HG02981 (cell line): ENCODE results near the gene WDFY2.

ENCODE experiments used
- ATAC-seq: cut with Tn5 transposase; IDR thresholded peaks from one replicate; pipeline ENCODE4 v1.9.1; 2021; ENCODE audit warnings: mild to moderate bottlenecking, moderate library complexity; ENCODE audit not compliant: unreplicated experiment

Gene WDFY2

DNA sequence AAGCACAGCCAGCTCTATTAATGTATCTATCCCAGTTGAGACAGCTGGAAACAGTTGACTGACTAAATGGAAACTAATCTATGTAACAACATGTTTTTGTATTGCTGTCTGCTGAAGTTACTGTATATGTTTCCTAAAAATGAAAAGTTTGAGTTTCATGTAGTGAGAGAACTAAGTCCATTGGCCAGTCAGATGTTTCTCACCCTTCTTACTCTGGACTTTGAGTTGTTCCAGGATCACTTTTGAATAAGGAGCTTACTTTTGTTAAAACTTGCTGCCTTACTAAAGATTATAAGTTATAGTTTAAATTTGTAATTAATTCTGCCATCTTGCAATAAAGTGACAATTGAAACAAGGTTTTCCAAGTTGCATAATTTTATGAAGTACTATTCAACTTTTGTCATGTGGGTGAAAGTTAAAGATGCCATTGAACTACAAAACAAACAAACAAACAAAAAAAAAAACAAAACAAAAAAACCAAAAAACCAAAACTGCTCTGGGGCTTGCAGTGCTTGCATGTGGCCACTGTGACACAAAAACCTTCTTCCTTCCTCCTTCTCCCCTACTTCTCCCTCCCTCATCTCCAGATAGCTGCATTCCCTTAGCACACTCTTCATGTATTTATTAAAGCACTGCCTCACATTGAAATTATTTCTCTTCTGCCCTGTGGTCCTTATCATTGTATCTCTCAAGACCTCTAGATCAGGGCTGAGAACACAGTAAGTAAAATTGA is 15.3 kb downstream of the WDFY2 start:
- no peak for ATAC-seq

DNA sequence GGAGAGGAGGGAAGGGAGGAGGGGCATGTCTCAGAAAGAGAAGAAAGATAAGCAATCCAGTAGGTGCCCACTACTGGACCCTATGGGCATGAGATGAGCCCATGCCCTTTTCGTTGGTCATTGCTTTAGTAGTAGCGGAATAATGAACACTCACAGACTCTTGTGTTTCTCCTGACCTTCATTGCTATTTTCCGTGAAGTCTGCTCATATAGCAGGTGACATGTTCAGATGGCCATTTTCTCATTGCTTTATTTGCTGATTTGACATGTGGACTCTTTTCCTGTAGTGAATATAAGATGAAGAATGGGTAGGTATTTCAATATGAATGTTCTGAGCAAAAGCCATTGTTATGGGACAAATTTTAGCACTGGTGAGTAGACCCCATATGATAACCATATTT is 16.4 kb downstream of the WDFY2 start:
- ATAC-seq = no peak

DNA sequence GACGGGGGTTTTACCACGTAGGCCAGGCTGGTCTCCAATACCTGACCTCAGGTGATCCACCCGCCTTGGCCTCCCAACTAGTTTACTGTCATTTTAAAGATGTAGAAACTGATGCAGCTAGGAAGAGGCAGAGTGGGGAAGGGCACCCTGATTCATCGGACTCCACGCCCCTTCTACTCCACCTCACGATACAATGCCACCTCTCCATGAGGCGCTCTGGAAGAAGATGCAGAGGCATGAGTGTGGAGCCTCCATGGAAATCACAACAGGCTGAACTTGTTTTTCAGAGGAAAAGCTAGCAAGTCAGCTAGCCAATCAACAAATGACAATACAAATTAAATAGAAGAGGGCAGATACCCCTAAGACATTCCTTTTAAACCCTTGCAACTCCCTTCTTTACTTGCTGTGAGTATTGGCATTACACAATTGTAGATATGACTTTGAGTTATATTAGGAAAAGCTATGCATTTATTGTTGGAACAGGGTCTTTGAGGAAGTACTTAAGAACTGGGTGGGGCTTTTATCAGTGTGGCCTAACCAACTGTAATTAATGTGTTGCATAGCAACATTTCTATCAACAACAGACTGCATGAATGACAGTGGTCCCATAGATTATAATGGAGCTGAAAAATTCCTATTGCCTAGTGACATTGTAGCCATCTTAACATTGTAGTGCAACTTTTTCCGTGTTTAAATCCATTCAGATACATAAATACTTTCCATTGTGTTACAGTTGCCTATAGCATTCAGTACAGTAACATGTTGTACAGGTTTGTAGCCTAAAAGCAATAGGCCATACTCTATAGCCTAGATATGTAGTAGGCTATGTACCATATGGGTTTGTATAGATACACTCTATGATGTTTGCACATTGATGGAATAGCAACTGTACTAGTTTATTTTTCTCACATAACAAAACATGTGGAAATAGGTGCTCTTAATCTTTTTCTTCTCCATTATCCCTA is 17.6 kb downstream of the WDFY2 start:
- no peak for ATAC-seq

DNA sequence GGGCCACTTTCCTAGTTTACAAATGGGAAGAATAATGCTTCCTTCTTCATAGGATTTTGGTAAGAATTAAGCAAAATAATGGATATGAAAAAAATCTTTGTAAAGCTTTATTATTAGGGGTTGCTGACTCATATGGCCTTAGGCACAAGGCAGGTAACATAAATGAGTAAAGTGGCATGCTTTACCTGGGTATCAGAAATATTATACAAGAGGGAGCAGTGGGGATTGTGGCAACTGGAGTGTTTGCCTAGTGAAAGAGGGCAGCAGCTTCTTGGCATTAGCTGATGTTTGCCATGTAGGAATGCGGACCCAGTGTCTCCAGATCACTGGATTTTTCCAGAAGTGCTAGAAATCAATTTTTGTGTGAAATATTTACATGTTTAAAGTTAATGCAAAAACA is 19.5 kb downstream of the WDFY2 start:
- ATAC-seq = no peak

DNA sequence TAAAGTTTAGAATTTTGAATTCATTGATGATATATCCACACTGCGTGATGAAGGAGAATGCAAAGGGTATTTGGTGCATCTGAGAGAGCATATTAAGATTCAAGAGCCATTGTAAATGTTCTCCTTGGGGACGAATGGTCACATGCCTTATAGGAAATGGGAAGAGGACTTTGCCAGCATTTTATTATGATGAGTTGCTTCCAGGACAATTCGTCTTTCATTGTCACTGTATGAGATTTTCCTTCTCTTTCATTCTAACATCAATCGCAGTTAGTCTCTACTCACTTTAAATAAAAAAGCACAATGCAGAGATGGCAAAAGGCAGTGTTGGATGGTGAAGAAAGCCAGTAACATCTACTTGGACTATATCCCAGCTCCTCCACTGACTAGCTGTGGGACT is 21.4 kb downstream of the WDFY2 start:
- ATAC-seq = no peak

DNA sequence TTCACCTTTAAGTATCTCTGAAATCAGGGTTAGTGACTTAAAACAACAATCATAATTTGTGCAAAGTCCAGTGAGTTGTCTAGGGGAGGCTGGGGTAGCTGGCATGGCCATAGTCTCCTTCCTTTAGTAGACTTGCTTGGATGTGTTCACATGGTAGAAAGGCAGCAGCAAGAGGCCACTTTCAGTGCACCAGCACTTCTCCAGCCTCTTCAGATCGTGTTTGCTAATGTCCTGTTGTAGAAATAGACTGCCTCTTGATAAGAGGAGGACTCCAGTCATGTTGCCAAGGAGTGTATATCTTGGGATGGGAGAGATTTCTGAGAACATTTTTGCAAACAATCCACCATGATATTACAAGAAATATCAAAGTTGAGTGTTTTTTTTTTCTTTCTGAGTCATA is 22.9 kb downstream of the WDFY2 start:
- ATAC-seq = no peak

DNA sequence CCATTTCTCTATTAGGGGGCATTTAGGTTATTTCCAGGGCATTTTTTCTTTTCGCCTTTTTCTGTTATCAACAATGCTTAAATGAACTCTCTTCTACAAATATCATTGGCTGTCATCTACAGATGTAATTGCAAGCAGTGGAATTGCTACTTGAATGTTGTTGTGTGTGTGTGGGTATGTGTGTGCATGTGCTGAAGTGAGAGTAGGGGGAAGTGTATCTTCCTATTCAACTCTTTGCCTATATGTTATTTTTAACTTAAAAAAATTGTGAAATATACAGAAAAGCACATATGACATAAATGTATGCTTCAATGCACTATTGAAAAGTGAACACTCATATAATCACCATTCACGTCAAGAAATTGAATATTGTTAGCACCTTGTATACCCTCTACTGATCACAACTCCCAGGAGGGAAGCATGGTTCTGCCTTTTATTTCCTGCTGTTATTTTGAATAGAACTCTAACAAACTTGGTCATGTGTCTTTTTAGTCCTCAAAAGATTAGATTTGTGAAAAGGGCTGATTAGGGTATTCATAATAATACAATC is 24.7 kb downstream of the WDFY2 start:
- no peak for ATAC-seq

DNA sequence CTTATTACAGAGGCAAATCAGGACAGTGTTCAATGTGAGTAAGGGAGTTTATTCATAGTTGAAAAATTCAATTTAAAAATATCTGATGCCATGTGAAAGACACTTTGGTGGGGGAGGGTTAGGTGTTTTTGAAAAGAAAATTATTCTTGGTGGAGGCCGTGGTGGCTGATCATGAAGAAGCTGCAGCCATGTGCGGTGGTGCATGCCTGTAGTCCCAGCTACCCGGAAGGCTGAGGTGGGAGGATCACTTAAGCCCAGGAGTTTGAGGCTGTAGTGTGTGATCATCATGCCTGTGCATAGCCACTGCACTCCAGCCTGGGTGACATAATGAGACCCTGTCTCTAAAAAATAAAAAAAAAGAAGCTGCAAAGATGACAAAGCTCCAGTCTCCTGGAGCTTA is 28.6 kb downstream of the WDFY2 start:
- ATAC-seq = no peak

DNA sequence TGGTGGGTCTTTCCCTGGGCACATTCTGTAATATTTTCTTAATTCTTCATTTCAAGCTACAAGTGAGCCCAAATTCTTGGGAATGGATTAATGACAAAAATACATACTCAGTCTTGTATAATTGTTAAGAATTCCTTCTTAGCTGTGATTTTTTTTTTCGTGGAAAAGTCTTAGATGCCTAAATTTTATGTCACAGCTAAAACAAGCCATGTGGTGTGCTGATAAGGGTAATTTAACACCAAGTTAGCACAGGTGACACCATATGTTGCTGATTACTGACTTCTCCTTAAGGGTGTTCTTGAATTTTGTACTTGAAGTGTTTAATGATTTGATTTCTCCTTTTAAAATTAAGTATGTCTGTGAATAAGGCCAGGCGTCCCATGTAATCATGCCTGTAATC is 29.3 kb downstream of the WDFY2 start:
- no peak for ATAC-seq

DNA sequence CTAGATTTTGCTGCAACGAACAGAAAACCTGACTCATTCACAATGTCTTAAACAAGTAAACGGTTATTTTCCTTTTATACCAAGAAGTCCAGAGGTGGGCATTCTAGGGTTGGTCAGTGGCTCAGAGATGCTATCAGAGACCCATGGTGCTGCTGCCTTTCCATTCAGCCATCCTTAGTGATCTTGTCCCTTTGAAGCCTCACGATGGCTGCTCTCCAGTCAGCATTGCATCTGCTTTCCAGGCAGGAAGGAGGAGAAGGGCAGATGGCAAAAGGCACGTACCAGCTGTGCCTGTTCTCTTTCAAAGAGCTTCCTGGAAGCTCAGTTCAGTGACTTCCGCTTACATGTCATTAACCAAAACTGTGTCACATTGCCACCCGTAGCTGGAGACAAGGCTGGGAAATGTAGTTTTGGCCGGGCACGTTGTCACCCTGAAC is 30.1 kb downstream of the WDFY2 start:
- ATAC-seq = peak; percentile 81

DNA sequence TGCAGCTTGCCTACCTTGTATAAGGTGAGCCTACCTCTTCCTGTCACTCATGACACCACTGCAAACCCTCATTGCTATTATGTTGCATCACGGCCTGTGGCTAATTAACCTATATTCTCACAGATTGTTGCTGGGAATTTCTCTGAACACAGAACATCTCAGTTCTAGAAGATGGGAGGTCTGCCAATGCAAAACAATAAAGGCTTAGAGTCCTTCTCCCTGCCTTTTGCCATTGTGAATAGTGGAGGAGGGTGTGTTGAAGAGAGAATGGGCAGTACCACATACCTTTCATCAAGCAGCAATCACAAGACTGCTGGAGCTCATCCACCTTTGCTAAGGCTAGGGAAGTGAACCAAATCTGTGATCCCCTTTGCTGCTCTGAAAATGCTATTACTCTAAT is 34.4 kb downstream of the WDFY2 start:
- ATAC-seq = no peak

DNA sequence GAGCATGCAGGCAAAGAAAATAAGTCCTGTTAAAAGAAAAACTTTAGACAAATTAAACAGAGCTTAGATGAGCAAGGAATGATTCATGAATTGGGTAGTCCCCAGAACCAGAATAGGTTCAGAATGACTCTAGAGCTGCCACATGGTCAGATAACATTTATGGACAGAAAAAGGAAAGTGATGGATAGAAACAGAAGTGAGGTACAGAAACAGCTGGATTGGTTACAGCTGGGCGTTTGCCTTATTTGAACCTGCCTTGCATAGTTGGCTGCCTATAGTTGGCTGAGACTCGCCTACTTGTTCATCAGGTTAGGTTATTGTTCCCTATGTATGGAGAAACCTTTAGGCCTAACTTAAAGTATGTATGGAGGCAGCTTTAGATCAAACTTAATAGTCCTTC is 35.4 kb downstream of the WDFY2 start:
- ATAC-seq = no peak

DNA sequence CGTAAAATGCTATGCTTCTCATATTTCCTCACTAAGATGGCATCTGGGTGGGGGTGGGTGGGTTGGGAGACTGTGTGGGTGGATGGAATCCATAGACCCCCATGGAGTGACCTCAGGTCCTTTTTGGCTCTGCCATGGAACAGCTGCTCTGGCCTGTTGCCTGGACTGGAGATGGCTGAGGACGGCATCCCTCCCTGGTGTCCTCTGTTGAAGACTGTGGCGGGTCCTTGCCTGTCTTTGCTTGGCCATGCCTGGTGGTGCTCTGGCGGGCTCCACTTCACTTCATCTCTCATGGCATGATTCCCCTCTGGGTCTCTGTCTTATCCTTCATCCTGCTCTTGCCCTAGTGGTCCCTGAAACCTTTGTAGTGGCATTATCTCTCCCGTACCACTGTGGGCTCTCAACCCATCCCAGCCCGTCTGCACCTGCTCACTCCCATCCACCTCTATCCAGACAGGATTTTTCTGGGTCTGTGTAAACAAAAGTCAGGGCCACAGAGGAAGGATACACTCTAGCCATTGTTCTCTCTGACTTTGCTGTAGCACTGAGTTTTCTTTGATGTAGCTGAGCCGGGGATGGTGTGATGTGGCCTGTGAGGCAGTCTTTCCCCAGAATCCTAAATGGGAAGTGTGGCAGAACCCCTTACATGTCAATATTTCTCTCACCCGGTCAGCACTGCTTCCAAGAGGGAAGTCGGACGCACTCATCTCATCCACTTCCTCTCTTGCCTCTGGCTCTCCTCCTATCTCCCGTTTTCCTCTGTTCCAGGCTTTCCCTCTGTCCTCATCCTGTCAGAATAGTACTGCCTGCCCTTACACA is 36.1 kb downstream of the WDFY2 start:
- ATAC-seq = no peak

DNA sequence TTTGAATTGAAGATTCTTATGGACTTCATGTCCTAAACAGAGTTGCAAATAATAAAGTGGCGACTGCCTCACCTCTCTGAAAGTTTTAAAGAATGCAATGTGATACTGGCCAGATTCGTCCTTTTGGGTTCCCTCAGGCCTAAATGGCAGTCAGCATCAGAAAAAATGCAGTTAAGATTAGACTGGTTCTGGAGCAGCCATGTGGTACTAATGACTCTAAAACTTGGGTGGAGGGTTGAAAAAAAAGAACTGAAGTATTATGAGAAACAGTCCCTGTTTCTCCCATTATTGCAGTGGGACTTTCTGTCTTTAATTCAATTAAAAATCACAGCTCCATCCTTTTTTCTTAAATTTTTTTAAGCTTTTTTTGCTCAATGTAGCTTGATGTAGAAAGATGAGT is 37.3 kb downstream of the WDFY2 start:
- no peak for ATAC-seq

DNA sequence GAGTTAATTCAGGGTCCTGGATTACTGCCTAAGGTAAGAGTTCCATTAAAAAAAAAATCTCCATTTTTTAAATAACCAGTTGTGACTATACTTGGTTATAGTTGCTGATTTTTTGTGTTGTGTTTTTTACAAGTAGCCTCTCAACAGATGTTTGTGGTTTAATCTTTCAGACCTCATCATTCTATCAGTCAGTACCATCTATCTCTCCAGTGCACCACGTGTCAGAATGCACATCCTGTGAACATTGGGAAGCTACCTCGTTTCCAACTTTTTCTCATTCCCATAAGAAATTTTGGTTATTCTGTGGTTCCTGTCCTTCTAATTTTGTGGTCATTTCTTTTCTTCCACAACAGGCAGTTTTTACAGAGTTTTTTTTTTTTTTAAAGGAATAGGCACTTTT is 39.2 kb downstream of the WDFY2 start:
- ATAC-seq = no peak

DNA sequence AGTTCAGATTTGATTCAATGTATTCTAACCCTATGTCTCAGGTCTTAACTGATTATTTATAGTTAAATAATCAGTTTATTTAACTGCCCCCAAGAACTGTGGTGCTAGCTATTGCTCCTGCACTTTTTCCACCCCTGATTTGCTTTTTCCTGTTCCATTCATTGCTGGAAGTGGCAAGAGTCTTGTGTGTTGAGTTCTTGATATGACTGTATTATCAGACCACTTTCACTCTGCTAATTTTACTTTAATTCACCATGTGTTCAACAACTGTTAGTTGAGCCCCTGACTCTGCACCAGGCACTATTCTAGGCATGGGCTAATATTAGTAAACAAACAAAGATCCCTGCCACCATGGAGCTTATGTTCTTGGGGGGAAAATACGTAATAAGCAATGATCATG is 39.9 kb downstream of the WDFY2 start:
- ATAC-seq = no peak

DNA sequence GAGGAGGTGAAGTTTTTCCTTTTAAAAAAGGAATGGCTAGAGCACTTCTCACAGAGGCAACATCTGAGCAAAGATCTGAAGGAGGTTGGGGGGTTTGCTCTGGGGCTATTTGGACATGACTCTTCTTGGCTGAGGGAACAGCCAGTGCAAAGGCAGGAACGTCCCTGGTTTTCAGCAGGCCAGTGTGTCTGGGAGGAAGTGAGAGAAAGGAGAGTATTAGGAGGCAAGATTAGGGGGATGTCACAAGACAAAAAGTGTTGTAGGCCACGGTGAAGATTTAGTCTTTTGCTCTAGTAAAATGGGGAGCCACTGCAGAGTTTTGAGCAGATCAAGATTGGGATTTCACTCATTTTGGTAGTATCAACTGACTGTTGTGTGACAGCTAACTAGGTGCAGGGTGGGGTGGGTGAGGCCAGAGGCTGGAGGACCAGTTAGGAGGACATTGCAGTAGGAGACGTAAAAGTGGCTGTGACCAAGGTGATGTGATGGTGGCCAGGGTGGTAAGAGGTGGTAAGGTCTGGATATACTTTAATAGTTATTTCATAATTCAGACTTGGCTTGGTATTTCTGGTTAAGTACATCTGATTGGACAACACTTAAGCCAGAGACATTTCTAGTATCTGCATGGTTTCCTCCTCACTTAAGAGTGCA is 40.6 kb downstream of the WDFY2 start:
- no peak for ATAC-seq

DNA sequence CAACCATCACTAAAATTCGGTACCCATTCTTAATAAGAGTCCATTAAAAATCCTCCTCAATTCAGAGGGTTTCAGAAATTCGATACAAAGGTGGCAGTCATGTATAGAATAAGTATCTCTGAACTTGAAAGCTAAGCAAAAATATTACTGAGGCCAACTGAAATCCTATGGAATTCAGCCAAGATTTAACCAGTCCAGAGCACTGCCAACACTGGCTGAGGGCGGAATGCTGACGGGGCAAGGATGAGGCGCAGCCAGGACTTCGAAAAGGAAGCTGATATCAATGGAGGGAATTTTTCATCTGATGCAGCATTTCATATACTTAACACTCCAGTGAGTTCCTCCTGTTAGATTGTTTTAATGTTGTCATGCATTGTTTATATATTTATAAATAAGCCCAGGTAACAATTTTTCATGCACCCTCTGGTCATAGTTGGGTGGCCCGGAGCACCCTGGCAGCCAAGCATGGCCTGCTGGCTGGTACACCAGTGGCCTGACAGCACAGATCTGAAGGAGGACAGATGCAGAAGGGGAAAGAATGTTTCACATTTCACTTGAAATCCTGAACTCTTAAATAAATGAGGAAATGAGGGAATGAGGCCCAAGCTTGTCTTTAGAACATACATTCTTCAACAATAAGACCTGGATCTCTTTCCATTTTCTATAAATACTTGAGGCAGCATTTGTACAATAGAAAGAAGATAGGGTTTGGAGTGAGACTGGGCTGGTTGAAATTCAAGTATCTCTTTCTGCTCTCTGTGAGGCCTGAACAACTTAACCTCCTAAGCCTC is 41.5 kb downstream of the WDFY2 start:
- ATAC-seq = no peak

DNA sequence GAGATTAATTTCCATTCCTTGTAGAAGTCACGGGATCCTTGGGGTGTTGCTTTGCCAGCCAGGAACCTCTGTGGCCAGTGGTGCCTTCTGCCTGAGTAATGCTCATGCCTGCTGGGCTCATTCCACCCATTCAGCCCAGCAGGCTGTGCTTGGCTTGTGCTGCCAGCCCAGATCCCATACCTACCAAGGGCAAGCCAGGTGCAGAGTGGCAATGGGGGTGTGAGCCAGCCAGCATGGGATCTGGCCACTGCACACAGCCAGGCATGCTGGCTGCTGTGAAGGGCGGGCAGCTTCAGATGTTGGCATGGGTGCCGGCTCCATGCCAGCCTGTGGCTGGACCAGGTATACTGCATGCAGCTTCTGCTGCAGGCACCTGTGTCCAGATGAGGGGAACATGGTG is 42.5 kb downstream of the WDFY2 start:
- no peak for ATAC-seq
